Subcutaneous adipose tissue (tissue), 4 donors: ENCODE measurements around the gene SPDYE6. TPM values are rescaled to one million over a fixed set of nuclear protein-coding genes. Genes with fewer than 3 reads are reported as not detected.

Source experiments
- small RNA-seq: library from RNA; depleted of rRNA; stranded (forward); fragments of <200 nt; gene quantifications from one replicate; pipeline ENCODE3, GENCODE V24; 2016
- total RNA-seq, 4 donors: library from RNA; depleted of rRNA; stranded (reverse); fragments of >200 nt; gene quantifications; one replicate each; pipeline ENCODE4 v1.1.0, GENCODE V29; 2016
- TF ChIP-seq, protein P1 (sequence below): fragments of 450-650 bp; IDR thresholded peaks from one replicate; pipeline ENCODE4 v1.5.1; 2016; ENCODE audit warnings: low read depth, mild to moderate bottlenecking, control low read depth, antibody characterized with exemption, moderate library complexity

SPDYE6 gene
- total RNA-seq, 4 donors from 2014 or later, result not detected

DNA sequence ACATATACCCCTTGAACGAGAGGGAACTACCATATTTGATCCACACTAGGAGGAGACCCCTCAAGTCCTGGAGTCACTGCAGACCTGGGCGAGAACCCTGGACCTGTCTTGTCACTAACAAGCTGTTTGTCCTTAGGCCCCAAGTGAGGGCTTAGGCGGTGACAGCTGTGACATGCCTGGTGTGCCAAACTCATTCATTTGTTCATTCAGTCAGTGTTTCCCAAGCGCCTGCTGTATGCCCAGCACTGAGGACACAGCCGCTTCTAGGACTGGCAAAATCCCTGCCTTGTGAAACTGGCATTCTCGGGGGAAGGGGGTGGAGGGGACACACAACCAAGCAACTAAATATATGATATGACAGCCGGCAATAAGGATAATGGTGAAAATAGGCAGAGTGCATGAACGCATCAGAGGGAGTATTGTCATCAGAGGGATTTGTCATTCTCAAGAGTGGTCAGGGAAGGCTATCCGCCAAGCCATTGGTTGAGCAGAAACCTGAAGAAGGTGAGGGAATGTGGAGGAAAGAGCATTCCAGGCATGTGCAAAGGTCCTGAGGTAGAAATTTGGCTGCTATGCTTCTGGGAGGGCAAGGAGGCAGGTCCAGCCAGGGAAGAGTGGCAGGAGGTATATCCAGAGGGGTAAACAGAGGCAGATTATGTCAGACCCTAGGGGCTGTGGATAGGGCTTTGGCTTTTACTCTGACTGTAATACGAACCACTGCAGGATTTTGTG is 58.6 kb downstream of the SPDYE6 start:
- TF ChIP-seq, protein P1, sequence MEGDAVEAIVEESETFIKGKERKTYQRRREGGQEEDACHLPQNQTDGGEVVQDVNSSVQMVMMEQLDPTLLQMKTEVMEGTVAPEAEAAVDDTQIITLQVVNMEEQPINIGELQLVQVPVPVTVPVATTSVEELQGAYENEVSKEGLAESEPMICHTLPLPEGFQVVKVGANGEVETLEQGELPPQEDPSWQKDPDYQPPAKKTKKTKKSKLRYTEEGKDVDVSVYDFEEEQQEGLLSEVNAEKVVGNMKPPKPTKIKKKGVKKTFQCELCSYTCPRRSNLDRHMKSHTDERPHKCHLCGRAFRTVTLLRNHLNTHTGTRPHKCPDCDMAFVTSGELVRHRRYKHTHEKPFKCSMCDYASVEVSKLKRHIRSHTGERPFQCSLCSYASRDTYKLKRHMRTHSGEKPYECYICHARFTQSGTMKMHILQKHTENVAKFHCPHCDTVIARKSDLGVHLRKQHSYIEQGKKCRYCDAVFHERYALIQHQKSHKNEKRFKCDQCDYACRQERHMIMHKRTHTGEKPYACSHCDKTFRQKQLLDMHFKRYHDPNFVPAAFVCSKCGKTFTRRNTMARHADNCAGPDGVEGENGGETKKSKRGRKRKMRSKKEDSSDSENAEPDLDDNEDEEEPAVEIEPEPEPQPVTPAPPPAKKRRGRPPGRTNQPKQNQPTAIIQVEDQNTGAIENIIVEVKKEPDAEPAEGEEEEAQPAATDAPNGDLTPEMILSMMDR, result no peak

DNA sequence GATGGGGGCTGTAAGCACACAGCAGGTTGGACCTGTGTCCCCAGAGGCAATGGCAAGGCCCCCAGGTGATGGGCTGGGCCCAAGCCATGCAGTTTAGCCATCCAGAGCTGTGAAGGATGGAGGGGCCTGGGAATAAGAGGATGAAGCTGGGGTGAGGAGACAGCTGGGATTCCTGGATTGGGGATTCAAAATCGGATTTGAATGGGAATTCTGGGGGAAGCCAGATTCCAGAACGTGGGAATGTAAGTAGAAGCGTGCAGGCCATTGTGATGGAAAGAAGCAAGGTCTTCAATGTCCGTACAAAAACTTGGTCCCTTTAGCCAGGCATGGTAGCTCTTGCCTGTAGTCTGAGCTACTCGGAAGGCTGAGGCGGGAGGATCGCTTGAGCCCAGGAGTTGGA is 59.7 kb downstream of the SPDYE6 start:
- TF ChIP-seq, protein P1, result no peak

DNA sequence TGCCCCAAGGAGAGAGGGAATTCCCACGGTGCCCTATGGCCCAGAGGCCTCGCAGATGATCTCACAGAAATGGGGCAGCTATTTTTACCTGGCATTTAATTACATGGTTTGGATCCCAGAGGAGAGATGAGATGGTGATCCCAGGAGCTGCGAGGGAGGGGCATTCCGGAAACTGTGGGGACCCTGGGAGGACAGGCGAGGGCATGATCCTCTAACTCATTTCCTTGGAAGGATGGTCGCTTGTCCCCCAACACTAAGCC is 60.1 kb downstream of the SPDYE6 start:
- TF ChIP-seq, protein P1, result no peak

Small RNA genes lying within 50 kb of the gene (small RNA-seq; reads per million reads assigned to genes)
- gene AC091390.4, result not detected
- not detected for gene MIR548O
- 0.49 reads per million for gene RF00019

Other genes with a start within 250 kb of the SPDYE6 start
- 1 to 10 TPM; 3.3 to 7.5 (median 3.7) TPM for gene SH2B2, start 69.6 kb downstream of the SPDYE6 start, total RNA-seq
- gene PRKRIP1, start 39.9 kb upstream of the SPDYE6 start, total RNA-seq, result 10 to 100 TPM; 14.3 to 39.7 (median 21.9) TPM
- 10 to 100 TPM in 1 of 4 donors, 1 to 10 TPM in 3; 2.0 to 26.0 (median 6.4) TPM for gene ORAI2, start 77.1 kb upstream of the SPDYE6 start, total RNA-seq
- 10 to 100 TPM; 11.5 to 16.0 (median 13.2) TPM for gene ALKBH4, start 108.4 kb upstream of the SPDYE6 start, total RNA-seq
- gene LRWD1, start 108.5 kb upstream of the SPDYE6 start, total RNA-seq, result 1 to 10 TPM; 7.0 to 9.2 (median 8.1) TPM
- gene POLR2J, start 122.5 kb upstream of the SPDYE6 start, total RNA-seq, result 10 to 100 TPM; 11.7 to 25.8 (median 18.0) TPM
- 10 to 100 TPM in 1 of 4 donors, 1 to 10 TPM in 3; 4.9 to 12.6 (median 9.0) TPM for gene RASA4B, start 161.3 kb upstream of the SPDYE6 start, total RNA-seq
- 10 to 100 TPM in 1 of 4 donors, 1 to 10 TPM in 3; 2.7 to 12.7 (median 6.6) TPM for gene UPK3BL2, start 187.3 kb upstream of the SPDYE6 start, total RNA-seq
- not detected for gene SPDYE2, start 194.8 kb upstream of the SPDYE6 start, total RNA-seq
- gene POLR2J3, start 216.1 kb upstream of the SPDYE6 start, total RNA-seq, result 10 to 100 TPM; 10.7 to 27.5 (median 19.3) TPM